LNCAP (cell line): ENCODE measurements around the gene LINGO3.

ENCODE experiments used
- TF ChIP-seq, protein P1 (sequence below): fragments of 450-650 bp; IDR thresholded peaks from 2 replicates; pipeline ENCODE4 v1.5.1; 2017; ENCODE audit warnings: mild to moderate bottlenecking

Gene LINGO3

DNA sequence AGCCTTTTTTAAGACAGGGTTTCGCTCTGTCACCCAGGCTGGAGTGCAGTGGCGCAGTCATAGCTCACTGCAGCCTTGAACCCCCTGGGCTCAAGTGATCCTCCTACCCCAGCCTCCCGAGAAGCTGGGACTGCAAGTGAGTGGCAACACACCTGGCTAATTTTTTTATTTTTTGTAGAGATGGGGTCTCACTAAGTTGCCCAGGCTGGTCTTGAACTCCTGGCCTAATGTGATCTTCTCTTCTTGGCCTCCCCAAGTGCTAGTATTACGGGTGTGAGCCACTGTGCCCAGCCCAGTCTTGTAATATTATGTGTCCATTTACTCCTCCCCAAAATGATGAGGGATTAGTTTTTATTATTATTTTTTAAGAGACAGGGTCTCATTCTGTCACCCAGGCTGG, 3.1 kb upstream of the LINGO3 start:
- TF ChIP-seq, protein P1, sequence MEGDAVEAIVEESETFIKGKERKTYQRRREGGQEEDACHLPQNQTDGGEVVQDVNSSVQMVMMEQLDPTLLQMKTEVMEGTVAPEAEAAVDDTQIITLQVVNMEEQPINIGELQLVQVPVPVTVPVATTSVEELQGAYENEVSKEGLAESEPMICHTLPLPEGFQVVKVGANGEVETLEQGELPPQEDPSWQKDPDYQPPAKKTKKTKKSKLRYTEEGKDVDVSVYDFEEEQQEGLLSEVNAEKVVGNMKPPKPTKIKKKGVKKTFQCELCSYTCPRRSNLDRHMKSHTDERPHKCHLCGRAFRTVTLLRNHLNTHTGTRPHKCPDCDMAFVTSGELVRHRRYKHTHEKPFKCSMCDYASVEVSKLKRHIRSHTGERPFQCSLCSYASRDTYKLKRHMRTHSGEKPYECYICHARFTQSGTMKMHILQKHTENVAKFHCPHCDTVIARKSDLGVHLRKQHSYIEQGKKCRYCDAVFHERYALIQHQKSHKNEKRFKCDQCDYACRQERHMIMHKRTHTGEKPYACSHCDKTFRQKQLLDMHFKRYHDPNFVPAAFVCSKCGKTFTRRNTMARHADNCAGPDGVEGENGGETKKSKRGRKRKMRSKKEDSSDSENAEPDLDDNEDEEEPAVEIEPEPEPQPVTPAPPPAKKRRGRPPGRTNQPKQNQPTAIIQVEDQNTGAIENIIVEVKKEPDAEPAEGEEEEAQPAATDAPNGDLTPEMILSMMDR = no peak

DNA sequence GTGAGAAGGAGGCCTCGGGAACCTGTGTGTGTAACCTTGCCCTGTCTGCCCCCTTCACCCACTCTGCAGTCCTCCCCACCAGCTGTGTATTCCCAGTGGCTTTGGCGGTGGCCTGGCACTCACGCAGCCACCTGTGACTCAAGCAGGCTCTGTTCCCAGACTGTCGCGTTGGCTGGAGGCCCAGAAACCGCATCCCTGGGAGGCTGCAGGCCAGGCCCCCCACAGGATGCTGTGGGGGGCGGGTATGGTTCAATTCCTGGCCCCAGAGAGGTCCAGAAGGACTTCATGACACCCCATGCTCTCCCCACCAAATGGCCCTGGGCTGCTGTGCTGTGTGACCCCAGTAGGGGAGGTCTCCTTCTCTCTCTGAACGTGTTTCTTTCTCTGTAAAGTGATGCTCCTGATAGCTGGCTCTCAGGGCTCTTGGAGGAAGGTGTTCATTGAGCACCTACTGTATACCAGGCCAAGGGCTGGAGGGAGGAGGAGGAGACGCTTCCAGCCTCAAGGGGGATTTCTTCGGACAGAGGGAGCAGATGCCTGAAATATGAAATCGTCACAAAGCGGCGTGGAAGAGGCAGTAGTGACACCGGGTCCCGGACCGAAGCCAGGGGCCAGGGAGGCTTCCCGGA, 1.9 kb upstream of the LINGO3 start:
- TF ChIP-seq, protein P1 = no peak

DNA sequence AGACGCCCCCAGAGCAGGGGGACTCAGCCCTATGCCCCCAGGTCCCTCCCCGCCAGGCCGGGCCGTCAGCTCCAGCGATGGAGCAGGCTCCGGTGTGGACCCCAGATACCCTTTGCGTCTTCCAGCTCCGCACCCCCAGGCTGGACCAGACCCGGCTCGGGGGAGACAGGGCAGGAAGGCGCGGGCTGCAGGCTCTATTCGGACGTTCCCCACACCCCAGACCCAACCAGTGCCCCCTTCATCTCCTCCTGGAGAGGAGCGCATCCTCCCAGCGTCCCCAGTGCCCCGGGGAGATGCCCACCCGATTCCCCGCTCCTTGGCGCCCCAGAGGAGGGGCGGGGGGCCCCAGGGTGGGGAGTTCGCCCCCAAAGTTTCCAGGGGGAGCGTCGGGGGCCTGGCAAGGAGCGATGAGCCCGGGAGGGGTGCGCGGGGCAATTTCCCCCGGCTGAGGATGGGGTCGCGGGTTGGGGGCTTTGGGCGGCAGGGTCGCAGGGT, 389 bp downstream of the LINGO3 start:
- TF ChIP-seq, protein P1 = no peak

DNA sequence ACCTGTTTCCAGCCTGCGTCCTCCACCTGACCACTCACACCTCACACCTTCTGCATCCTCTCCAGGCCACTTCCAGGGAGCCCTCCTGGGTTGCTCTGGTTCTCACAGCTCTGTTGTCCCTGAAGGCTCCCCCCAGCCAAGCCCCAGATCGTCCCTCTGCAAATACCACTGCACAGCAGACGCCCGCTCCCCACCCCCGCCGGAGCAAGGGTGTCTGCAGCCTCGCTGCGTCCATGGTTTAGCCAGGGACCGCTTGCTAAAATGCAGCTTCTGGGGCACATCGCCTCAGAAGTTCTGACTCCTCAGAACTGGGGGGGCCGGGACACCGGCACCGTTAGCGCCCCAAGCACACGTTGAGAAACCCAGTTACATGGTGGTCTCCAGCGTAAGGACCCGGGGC, 983 bp downstream of the LINGO3 start:
- TF ChIP-seq, protein P1 = no peak

DNA sequence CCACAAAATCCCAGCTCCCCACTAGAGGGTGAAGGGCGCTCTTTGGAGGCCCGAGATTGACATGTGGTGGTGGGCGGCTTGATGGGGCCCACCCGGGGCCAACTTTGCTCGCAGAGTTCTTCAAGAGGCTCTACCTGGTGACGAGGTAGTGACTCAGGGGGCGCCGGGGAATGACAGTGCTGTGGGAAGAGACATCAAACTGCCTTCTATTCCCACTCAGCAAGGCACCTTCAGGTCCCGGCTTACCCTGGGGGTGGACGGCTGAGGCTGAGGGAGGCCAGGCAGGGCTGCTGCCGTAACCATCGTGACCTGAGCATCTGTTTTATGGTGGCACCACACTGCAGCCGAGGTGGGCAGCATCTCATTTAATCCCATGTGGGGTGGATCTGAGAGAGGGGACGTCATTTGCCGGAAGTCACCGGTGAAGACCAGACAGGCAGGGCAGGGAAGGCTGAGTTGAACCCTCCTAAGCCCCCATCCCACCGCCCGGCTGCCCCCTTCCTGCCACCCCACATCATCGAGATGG, 1.6 kb downstream of the LINGO3 start:
- TF ChIP-seq, protein P1 = no peak

DNA sequence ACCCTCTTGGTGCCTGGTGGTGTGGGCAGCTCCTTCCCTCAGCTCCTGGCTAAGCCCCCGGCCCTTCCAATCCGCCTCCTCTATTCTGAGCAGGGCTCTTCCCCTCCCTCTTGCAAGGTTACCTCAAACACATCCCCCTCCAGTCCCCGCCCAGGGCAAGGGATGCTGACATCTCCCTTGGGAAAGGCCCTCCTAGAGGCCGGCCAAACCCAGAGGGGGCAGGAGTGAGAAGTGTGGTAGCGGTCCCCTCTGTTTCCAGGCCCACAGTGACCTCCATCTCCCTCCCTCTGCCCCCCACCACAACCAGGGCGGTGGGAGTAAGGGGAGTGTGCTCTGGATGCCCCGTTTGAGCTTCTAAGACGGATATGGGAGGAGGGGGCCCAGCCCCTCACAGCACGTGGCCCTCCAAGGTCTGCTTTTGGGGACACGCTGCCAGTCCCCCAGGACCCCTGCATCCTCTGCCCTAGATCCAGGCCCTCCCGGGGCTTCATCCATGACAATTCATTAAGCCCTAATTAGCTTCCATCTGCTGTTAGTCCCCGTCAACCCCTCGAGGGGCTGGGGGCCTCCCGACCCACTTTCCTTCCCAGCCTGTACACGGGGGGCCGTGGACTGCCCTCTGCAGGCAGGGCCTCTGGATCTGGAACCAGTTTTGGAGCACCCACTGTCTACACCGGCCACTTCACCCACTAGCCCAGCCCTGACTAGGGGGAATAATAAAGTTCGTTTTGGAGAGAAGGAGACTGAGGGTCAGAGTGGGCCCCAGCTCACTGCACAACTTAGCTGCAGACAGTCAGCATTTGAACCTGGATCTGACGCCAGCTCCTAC, 2.3 kb downstream of the LINGO3 start:
- TF ChIP-seq, protein P1 = no peak

DNA sequence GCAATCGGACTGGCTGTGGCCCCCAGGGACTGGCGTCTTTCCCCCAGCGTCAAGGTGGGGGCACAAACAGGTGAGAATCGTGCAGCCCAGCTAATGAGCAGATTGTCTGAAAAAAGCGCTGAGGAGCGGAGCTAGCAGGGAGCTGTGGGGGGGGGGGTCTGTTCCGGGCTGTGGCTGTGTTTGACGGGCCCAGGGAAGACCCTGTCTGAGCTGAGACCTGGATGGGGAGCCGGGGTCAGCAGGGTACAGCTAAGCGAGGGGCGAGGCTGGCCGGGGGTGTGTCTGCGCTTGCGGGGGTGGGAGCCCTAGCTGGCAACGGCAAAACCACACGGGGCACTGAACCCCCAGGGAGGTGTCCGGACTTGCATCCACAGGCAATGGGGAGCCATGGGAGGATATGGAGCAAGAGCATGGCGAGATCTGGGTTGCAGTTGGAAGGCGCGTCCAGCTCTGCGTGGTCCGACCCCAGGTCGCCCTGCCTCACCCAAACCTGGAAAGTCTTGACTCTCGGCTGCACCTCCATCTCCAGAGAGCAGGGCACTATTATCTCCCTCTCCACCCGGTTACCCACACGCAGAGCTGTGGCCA, 4.6 kb downstream of the LINGO3 start:
- TF ChIP-seq, protein P1 = no peak
